Ovary (tissue), 3 donors: ENCODE measurements around the gene ZNF853.

Source experiments
- EP300 ChIP-seq: sonication (generic); formaldehyde crosslinking; IDR thresholded peaks from one replicate; pipeline ENCODE4 v1.6.1; 2017; ENCODE audit warnings: antibody characterized with exemption
- POLR2A ChIP-seq: fragments of 450-650 bp; IDR thresholded peaks from one replicate; pipeline ENCODE4 v1.6.1; 2017; ENCODE audit warnings: antibody characterized with exemption, mild to moderate bottlenecking, moderate library complexity
- TF ChIP-seq, protein P1 (sequence below), 3 donors: fragments of 450-650 bp in 2 of 3; fragments of 200-600 bp in 1 of 3; IDR thresholded peaks; one replicate each; pipeline versions ENCODE4 v1.5.1 to v1.8.0; 2016 to 2022; ENCODE audit warnings: antibody characterized with exemption in 3 of 3, mild to moderate bottlenecking in 1 of 3
- donor health status: DM: no; HTN: no; CAD: no.

DNA sequence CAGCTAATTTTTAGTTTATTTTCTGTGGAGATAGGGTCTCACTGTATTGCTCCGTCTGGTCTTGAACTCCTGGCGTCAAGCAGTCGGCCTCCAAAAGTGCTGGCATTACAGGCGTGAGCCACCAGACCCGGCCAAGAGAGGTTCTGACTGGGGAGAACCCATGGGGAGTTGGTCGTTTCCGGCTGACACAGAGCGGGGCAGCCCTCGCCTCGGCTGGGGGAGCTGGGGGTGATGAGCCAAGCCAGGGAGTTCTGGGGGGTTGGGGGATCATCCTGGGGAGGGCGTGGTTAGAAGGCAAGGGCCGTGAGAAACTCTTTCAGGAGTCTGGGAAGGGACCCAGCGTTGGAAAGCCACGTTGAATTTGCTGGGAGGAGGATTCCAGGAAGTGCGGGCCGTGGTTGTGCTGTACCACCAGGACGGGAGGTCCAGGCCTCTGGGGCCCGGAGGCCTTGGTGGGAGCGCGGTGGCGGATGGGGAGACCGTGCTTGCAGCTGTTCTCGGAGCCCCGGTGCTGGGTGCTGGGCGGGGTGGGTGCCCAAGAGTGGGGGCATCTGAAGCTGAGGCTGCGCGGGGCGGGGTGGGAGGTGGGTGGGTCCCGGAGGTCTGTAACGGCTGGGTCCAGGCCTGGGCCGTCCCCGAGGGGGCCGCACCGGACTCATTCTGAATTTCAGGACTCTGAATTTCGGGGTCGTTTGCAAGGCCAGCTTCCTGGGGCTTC is 8.4 kb upstream of the ZNF853 start:
- TF ChIP-seq, protein P1, sequence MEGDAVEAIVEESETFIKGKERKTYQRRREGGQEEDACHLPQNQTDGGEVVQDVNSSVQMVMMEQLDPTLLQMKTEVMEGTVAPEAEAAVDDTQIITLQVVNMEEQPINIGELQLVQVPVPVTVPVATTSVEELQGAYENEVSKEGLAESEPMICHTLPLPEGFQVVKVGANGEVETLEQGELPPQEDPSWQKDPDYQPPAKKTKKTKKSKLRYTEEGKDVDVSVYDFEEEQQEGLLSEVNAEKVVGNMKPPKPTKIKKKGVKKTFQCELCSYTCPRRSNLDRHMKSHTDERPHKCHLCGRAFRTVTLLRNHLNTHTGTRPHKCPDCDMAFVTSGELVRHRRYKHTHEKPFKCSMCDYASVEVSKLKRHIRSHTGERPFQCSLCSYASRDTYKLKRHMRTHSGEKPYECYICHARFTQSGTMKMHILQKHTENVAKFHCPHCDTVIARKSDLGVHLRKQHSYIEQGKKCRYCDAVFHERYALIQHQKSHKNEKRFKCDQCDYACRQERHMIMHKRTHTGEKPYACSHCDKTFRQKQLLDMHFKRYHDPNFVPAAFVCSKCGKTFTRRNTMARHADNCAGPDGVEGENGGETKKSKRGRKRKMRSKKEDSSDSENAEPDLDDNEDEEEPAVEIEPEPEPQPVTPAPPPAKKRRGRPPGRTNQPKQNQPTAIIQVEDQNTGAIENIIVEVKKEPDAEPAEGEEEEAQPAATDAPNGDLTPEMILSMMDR (IDR thresholded peaks at IDR 0.05) = no peak
- TF ChIP-seq POLR2A = no peak
- TF ChIP-seq EP300 = no peak
